ENCODE data around the gene COBL.

The COBL gene

DNA sequence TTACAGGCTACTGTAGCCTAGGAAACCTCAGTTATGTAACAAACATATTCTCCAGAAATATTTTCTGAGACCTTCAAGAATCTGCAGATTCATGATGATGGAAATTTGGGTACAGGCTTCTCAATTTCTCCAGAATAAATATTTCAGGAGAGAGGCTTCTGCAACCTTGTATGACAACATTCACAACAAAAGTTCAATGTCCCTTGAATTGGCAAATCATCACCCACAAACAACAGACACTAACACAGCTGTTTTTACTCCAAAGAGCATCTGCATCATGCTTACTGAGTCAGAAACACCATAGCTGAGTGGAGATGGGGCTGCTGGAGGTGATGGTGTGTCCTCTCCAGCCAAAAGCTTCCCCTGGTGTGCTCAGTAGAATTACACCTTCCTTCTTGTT, 9.3 kb upstream of the COBL start:
- DNase-seq (ENCODE audit: low spot score), result no peak

GRCh38 chr7:51325261-51325676, 8.7 kb upstream of the COBL start:
- no peak for DNase-seq (ENCODE audit: low spot score)

DNA sequence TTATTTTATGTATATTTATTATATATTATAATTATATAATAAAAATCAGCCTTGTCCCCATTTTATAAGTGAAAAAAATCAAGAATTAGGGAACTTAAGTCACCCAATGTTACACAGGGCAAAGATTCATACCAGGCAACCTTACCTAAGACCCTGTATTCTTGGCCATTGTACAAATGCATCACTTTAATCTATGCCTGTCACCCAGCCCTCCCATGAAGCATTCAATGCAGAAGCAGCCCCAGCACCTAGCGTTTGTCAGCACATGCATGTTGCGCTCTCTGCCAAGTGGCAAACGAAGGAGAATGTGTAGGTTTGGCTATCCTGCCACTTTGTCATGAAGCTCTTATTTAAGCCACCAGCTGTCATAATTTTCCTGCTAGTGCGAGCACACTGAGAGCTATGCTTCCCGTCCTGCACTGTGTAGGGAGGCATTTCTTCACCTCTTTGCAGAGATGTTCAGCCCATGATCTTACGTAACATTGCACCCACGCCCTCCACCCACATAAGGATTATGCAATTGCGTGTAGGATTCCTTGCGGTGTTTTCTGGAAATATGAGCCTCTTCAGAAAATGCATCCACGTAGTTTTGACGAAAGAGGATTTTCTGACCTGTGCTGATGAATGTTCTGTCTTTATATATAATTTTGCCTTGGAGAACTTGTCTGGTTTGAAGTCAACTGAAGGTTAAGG, 7.7 kb upstream of the COBL start:
- no peak for DNase-seq (ENCODE audit: low spot score)

DNA sequence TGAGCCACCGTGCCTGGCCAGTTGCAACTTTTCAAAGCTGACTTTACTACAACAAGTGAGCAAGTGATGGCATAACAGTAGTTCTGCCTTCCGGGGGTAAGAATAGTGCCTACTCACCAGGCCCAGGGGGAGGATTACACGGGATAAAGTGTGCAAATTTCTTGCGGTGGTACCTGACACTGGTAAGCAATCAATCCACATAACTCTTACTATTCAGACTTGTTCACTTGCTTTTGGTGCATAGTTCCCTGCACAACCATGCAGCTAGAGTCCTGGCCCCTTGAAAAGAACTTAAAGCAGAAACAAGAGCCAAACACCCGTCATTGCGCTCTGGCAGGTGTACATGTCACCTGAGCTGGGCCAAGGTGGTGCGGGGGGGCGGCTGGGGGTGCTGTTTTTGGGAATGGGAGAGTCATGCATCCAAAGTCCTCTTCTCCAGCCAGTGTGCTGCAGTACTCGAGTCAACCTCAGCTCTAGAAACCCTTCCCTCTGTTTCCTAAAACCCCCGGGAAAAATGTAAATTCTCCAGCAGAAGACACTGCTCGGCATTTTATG, 5.4 kb upstream of the COBL start:
- DNase-seq (ENCODE audit: low spot score), result no peak

GRCh38 chr7:51318886-51319579, 2.4 kb upstream of the COBL start:
- DNase-seq (ENCODE audit: low spot score), result no peak

DNA sequence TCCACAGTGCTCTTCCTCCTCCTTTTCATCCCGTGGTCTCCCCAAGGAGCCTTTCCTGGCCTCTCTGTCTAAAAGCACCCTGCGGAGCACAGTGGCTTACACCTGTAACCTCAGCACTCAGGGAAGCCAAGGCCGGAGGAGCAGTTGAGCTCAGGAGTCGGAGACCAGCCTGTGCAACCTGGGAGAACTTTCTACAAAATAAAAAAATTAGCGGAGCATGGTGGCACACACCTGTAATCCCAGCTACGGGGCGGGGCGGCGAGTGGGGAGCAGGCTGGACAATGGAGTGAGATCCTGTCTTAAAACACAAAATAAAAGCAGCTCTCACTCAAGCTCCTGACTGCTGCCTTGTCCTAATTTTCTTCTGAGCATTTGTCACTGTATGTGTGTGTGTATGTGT, 1.4 kb upstream of the COBL start:
- DNase-seq (ENCODE audit: low spot score), result no peak

- no peak for DNase-seq (ENCODE audit: low spot score)
Observed at GRCh38 chr7:51317582-51317910, 937 bp upstream of the COBL start.

- DNase-seq (ENCODE audit: low spot score), result no peak
Observed at GRCh38 chr7:51316262-51316665, 345 bp downstream of the COBL start.

GRCh38 chr7:51315393-51316261, 982 bp downstream of the COBL start:
- DNase-seq (ENCODE audit: low spot score), result no peak

DNA sequence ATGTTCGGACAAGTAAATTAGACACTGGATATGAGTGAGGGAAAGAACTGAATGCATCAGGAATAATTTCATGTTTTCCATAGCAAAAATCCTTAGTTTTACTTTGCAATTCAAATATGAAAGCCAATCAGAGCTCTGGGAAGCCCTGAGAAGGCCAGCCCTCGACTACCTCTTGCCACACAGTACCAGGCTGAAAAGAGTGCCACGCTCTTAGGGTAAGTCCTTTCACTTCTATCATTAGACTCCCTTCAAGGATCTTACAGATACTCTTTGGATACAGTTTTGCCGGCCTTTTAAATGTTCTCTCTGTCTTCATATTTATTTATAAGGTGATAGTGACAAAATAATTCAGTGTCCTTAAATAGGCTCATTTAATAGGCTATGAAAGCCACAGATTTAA, 1.9 kb downstream of the COBL start:
- no peak for DNase-seq (ENCODE audit: low spot score)

GRCh38 chr7:51313738-51314425, 2.7 kb downstream of the COBL start:
- no peak for DNase-seq (ENCODE audit: low spot score)

DNA sequence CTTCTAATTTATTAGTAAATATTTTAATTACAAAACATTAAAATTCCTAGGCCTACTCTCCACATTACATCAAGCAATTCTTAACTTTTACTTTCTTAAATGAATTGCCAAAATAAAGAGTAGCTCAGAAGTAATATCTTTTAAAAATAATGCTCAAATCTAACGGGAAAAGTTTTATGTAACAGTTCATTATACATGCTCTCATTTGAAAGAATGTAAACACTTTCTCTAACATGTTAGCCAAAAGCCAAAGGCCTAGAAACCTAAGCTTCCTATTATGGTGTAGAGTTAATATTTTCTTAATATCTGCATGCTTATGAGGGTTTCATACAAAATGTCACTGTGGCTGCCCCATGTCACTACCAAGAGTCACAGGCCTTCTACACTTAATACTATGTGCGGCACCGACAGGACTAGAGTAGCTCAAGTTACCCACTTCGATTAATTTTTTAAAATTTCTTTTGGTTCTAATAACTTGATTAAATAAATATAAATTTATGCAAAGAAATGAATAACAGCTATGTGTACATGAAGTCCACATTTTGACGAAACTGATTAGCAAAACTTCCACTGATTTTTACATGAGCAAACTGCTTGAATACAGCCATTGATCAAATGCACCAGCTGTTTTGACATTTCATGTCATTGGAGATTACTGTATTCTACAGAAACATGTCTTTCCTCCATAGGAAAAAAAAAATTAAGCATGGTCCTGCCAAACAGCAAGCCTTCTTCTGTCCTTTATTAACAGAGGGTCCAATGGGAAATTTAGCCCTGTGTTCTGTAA, 3.5 kb downstream of the COBL start:
- no peak for DNase-seq (ENCODE audit: low spot score)

- DNase-seq (ENCODE audit: low spot score), result no peak
Observed at GRCh38 chr7:51311166-51311565, 5.4 kb downstream of the COBL start.

DNA sequence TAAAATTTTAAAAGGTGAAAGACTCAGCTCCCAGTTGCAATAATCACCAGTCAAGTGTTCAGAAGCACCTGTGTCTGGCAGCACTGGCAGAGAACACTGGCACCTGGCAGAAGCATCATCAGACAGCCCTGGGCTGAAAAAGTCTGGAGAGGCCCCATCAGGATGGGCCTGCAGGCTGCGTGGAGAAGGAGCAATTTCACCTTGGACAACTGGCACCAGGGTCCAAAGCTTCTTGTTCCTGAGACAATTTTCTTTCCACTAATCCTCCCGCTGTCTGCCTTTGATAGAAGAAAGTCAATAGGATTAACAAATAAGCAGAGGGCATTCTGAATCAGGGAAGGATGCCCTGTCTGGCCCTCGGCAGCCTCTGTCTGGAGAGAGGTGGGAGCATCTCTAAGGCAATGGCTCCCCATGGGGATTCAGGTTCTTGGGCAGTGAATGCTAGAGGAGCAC, 6.5 kb downstream of the COBL start:
- DNase-seq (ENCODE audit: low spot score), result no peak

DNA sequence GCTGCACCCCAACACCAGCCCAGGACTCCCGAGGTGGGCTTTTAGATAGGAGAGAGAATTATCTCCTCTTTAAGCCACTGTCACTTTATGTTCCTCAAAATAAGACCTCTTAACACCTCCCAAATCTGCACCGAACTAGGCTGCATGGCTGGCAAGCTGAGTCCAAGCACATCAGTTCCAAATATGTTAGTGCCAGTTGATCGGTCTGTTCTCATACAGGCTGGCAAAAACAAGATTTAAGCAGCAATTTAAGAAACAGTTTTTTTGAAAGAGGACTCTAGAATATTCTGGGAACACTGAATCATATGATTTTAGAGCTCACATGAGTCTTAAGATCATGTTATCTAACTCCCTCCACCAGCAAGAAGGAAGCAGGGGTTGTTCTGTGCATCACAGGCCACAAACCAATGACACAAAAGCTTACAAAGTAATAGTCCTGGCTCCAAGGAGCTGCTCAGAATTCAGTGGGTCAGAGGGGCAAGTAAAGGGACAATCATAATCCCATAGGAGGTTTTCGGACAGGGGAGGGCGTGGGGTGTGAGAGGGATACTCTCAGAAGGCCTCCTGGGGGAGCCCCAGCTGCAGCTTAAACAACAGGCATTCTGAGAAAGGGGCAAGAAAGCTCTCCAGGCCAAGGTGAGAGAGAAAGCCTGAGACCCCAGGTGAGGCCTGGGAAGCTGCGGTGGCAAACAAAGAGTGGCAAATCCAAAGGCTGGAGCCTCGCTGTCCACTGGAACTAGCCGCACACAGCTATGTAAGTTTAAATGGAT, 7.1 kb downstream of the COBL start:
- DNase-seq (ENCODE audit: low spot score), result no peak

DNA sequence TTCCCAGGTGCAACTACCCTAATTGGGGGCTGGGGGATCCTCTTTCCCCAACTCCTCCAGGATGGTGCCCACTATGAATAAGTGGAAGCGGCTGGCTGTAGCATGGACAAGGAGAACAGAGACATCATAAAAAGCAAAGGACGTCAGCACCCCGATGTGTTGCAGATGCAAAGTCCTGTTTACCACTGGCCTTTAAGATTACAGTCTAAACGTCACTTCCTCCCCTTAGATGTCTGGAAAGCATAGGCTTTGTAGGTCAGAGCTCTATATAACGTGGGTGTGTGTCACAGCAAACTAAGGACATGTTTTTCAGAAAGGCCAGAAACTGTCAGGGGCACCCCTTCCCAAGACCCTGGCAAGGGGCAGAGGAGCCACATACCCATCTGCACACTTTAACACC, 7.9 kb downstream of the COBL start:
- no peak for DNase-seq (ENCODE audit: low spot score)

DNA sequence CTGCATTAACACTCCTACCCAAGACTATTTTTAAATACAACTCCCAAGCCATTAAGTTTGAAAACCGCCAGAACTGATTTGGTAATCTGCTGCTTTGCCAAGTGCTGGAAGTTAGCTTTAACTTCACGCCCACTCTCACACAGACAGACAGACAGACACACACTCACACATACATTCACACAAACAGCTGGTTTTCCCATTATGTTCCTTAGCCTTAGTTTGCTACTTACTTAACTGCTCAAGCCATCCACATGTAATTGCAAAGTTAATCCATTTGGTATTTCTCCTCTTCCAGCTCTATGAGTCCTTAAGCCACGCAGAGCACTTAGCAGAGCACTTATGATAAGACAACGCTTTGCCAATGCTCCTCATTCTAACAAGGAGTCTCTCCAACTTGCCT, 8.3 kb downstream of the COBL start:
- DNase-seq (ENCODE audit: low spot score), result no peak

DNA sequence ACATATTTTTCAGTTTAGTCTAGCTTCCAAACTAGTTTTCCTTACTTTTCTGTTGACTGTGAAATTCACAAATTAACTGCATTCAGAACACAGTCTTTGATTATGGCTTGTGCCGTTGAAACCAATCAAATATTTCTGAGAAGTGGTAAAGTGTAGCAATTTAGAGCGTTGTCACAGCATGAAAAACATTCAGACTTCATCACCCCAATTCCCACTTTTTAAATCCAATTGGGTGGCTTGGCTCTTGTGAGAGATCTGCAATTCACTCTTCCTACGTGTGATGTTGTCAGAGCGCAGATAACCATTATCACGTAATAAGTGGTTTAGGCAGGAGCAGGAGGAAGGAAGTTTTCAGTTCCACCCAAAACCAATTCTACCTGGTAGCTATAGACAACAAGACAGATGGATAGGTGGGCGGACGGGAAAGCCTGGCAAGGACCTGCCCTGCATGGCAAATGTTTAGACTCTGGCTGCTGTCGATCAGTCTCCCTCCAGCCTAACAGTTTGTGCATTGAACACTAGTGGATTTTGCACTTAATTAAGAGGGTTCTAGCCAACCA, 8.9 kb downstream of the COBL start:
- no peak for DNase-seq (ENCODE audit: low spot score)

- DNase-seq (ENCODE audit: low spot score), result no peak
Observed at GRCh38 chr7:51306761-51307160, 9.8 kb downstream of the COBL start.

GRCh38 chr7:51304729-51305128, 11.9 kb downstream of the COBL start:
- DNase-seq (ENCODE audit: low spot score), result no peak

All from hematopoietic multipotent progenitor cell treated with erythropoietin and hydrocortisone succinate and interleukin-3 and kit ligand, for 15 days (in vitro differentiated cells).